CD4-positive, alpha-beta memory T cell (primary cell): Measurements from ENCODE around the gene APH1B. TPM values are rescaled to one million over a fixed set of nuclear protein-coding genes. Genes with fewer than 3 reads are reported as not detected.
A peak's percentile ranks its signal among the peaks of the same experiment; 100 is the strongest.

Experiments used
- CTCF ChIA-PET: fragments of 350-600 bp; sonication (Branson Sonifier 250); formaldehyde crosslinking; loops from one replicate; lab custom pipeline; 2021; ENCODE audit warnings: inconsistent platforms; ENCODE audit not compliant: partially characterized antibody; lab: Charles Lee
- POLR2A ChIA-PET: fragments of 350-600 bp; sonication (Branson Sonifier 250); formaldehyde crosslinking; loops from one replicate; lab custom pipeline; 2021; ENCODE audit not compliant: partially characterized antibody; lab: Charles Lee
- DNase-seq, 5 donors: peaks; one replicate each; pipeline versions ENCODE4 v3.0.0 to v3.0.0-alpha.2; 2020 to 2022; ENCODE audit warnings: mixed read lengths in 1 of 5
- H3K27ac ChIP-seq: one replicate; pipeline ENCODE4 v1.7.0; 2013; ENCODE audit warnings: low read depth, low read length
- H3K27me3 ChIP-seq: 2 replicates; pipeline ENCODE4 v1.7.0; 2013; ENCODE audit warnings: mild to moderate bottlenecking, low read length, moderate library complexity; ENCODE audit not compliant: insufficient read depth
- H3K36me3 ChIP-seq: 2 replicates; pipeline ENCODE4 v1.7.0; 2013; ENCODE audit warnings: mild to moderate bottlenecking, low read length, moderate library complexity; ENCODE audit not compliant: insufficient read depth
- H3K4me1 ChIP-seq: 2 replicates; pipeline ENCODE4 v1.7.0; 2013; ENCODE audit warnings: mild to moderate bottlenecking, low read length, moderate library complexity; ENCODE audit not compliant: insufficient read depth
- H3K4me3 ChIP-seq, 2 donors: one replicate each; pipeline ENCODE4 v1.7.0; 2013; ENCODE audit warnings: low read length in 2 of 2, mild to moderate bottlenecking in 1 of 2
- H3K9me3 ChIP-seq, 2 donors: one replicate each; pipeline ENCODE4 v1.7.0; 2013; ENCODE audit warnings: low read length in 2 of 2, control low read depth in 1 of 2; ENCODE audit not compliant: control insufficient read depth in 1 of 2
- H3K27ac Mint-ChIP-seq, 7 donors: one replicate each; pipeline ENCODE4 v1.8.0; 2020 to 2021; ENCODE audit warnings: mixed read lengths in 7 of 7, mild to moderate bottlenecking in 6 of 7, inconsistent platforms in 3 of 7, moderate library complexity in 3 of 7
- H3K27me3 Mint-ChIP-seq, 2 donors: one replicate each; pipeline ENCODE4 v1.8.0; 2020 to 2021; ENCODE audit warnings: mixed read lengths in 2 of 2
- H3K36me3 Mint-ChIP-seq, 2 donors: one replicate each; pipeline ENCODE4 v1.8.0; 2020 to 2021; ENCODE audit warnings: mixed read lengths in 2 of 2, inconsistent platforms in 1 of 2, mild to moderate bottlenecking in 1 of 2
- H3K4me1 Mint-ChIP-seq, 4 donors: one replicate each; pipeline ENCODE4 v1.8.0; 2020 to 2021; ENCODE audit warnings: mixed read lengths in 4 of 4, mild to moderate bottlenecking in 1 of 4
- H3K4me3 Mint-ChIP-seq, 8 donors: one replicate each; pipeline ENCODE4 v1.8.0; 2020 to 2021; ENCODE audit warnings: mixed read lengths in 8 of 8, mild to moderate bottlenecking in 7 of 8, moderate library complexity in 6 of 8, inconsistent platforms in 3 of 8
- H3K9me3 Mint-ChIP-seq, 8 donors: one replicate each; pipeline ENCODE4 v1.8.0; 2020 to 2021; ENCODE audit warnings: mixed read lengths in 8 of 8, mild to moderate bottlenecking in 5 of 8, inconsistent platforms in 3 of 8, moderate library complexity in 1 of 8
- intact Hi-C: fragments of 100-400 bp; cut with micrococcal nuclease; formaldehyde crosslinking; loops from one replicate; pipeline ENCODE4 v1.15.1; 2023
- polyA plus RNA-seq, 2 donors: library from polyadenylated mRNA; unstranded; fragments of 300-500 nt; fragmentation: Illumina TruSeq; gene quantifications; one replicate each; pipeline ENCODE4 v1.2.3, GENCODE V29; 2021
- total RNA-seq, 2 experiments: library from RNA; stranded (reverse); gene quantifications; one replicate each; pipeline ENCODE4 v1.2.3, GENCODE V29; 2021

Gene APH1B
- total and polyA plus RNA-seq, 4 experiments from 2014 or later: 11.9 to 28.4 (median 18.2) TPM

DNA sequence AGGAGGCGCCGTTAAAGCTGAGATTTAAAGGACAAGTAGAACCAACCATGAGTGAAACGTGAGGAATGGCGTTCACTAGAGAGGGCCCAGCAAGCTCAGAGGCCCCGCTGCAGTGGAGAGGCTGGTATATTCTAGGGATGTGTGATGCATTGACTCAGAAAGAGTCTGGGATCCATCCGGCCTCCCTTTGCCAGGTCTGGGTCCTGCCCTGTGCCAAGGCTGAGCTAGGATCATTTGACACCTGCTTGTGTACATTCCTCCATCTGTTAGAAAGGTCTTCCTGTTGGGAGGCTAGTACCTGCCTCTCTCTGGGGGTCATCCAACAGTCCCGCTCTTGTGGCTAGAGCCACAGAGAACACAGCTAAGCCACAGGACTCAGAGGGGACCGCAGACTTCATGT lies 75.9 kb downstream of the APH1B start:
- H3K36me3 ChIP-seq: no peaks in the 10 kb centered on the region
- H3K27me3 Mint-ChIP-seq: no peaks in the 10 kb centered on the region
- H3K4me3 ChIP-seq: no peak overlapping the region
- H3K4me1 Mint-ChIP-seq: no peaks in the 10 kb centered on the region
- intact Hi-C loops: no loop called here
- no peaks in the 10 kb centered on the region for H3K4me1 ChIP-seq
- H3K9me3 ChIP-seq: no peaks in the 10 kb centered on the region
- no peaks in the 10 kb centered on the region for H3K36me3 Mint-ChIP-seq
- H3K27ac Mint-ChIP-seq: peak overlapping the region in 1 of 7 donors; percentile 39
- no peaks in the 10 kb centered on the region for H3K9me3 Mint-ChIP-seq
- POLR2A ChIA-PET: no interaction called here
- no peak overlapping the region for H3K4me3 Mint-ChIP-seq
- H3K27ac ChIP-seq: no peak overlapping the region
- DNase-seq: no peak
- CTCF ChIA-PET: no interaction called here
- H3K27me3 ChIP-seq: no peaks in the 10 kb centered on the region

DNA sequence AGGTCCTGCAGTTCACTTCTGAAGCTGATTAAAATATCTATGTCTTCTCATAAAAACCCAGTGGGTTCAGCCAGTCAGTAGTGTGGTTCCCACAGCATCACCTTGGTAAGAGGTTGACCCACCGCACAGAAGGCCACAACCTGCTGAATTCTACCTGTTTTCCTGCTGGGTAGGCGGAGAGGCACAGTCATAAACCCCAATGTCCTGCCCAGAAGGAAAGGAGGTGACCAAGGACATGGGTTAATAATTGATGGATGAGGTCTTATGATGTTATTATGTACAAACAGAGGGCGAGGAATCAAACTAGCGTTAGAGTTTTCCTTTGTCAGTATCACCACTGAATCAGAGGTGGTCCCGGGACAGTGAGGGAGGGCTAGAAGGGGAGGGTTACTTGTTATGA lies 76.5 kb downstream of the APH1B start:
- Mint-ChIP-seq H3K4me1 (no peaks in the 10 kb centered on the region), H3K27me3 (no peaks in the 10 kb centered on the region), H3K9me3 (peaks cover 0 to 2% (median 0%) of the 10 kb centered on the region in 8 donors), H3K27ac (no peak overlapping the region), H3K4me3 (no peak overlapping the region), H3K36me3 (no peaks in the 10 kb centered on the region)
- ChIA-PET CTCF (no interaction called here), POLR2A (no interaction called here)
- Histone ChIP-seq H3K4me1 (no peaks in the 10 kb centered on the region), H3K36me3 (no peaks in the 10 kb centered on the region), H3K27ac (no peak overlapping the region), H3K4me3 (no peak overlapping the region), H3K27me3 (no peaks in the 10 kb centered on the region), H3K9me3 (no peaks in the 10 kb centered on the region)
- no peak for DNase-seq
- intact Hi-C loops: no loop called here

- Mint-ChIP-seq H3K9me3 (peaks cover 0 to 2% (median 0%) of the 10 kb centered on the region in 8 donors), H3K4me1 (no peaks in the 10 kb centered on the region), H3K4me3 (no peak overlapping the region), H3K27me3 (peaks cover 0 to 8% of the 10 kb centered on the region in 2 donors), H3K27ac (peak overlapping the region in 1 of 7 donors; percentile 74), H3K36me3 (no peaks in the 10 kb centered on the region)
- intact Hi-C loops: no loop called here
- H3K4me3 ChIP-seq: no peak overlapping the region
- no peak for DNase-seq
- H3K36me3 ChIP-seq: no peaks in the 10 kb centered on the region
- no peak overlapping the region for H3K27ac ChIP-seq
- CTCF ChIA-PET: no interaction called here
- no peaks in the 10 kb centered on the region for H3K27me3 ChIP-seq
- POLR2A ChIA-PET: no interaction called here
- H3K4me1 ChIP-seq: no peaks in the 10 kb centered on the region
- H3K9me3 ChIP-seq: no peaks in the 10 kb centered on the region
Observed at GRCh38 chr15:63354821-63355650, 77.6 kb downstream of the APH1B start.

DNA sequence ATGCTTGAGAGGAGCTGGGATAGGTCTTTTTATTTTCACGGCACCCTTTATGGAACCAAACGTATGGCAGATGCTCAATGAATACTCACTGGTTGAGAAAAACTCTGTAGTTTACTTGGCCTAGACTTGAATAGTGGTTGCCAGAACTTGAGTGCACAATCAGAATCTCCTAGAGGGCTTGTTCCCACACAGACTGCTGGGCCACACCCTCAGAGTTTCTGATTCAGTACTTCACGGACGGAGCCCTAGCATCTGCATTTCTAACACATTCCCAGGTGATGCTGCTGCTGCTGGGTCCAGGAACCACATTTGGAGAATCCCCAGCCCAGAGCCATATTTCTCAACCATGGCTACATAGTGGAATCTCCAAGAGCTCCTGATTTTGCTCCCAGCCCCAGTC lies 79.7 kb downstream of the APH1B start:
- CTCF ChIA-PET: no interaction called here
- Histone ChIP-seq H3K4me1 (no peaks in the 10 kb centered on the region), H3K27ac (no peak overlapping the region), H3K36me3 (no peaks in the 10 kb centered on the region), H3K27me3 (no peaks in the 10 kb centered on the region), H3K9me3 (no peaks in the 10 kb centered on the region), H3K4me3 (no peak overlapping the region)
- POLR2A ChIA-PET: no interaction called here
- H3K9me3 Mint-ChIP-seq: peaks cover 0 to 2% (median 0%) of the 10 kb centered on the region in 8 donors
- peaks cover 6 to 12% of the 10 kb centered on the region in 2 donors for H3K27me3 Mint-ChIP-seq
- no peak overlapping the region for H3K4me3 Mint-ChIP-seq
- H3K27ac Mint-ChIP-seq: no peak overlapping the region
- no peaks in the 10 kb centered on the region for H3K36me3 Mint-ChIP-seq
- DNase-seq: no peak
- H3K4me1 Mint-ChIP-seq: no peaks in the 10 kb centered on the region
- intact Hi-C loops: no loop called here

DNA sequence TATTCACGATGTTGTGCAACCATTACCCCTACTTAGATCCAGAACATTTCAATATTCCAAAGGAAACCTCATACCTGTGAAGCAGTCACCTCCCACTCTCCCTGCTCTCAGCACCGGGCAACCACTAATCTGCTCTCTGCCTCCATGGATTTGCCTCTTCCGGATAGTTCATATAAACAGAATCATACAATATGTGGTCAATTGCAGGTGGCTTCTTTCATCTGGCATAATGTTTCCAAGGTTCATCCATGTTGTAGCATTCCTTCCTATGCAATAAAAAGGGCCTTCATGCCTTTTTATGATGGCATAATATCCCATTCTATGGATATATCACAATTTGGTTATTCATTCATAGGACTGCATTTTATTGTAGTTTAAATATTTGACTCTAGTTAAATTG lies 80.3 kb downstream of the APH1B start:
- Mint-ChIP-seq H3K36me3 (no peaks in the 10 kb centered on the region), H3K27ac (no peak overlapping the region), H3K4me3 (no peak overlapping the region), H3K9me3 (peaks cover 0 to 2% (median 0%) of the 10 kb centered on the region in 8 donors), H3K4me1 (no peaks in the 10 kb centered on the region), H3K27me3 (peaks cover 6 to 12% of the 10 kb centered on the region in 2 donors)
- Histone ChIP-seq H3K9me3 (no peaks in the 10 kb centered on the region), H3K4me1 (no peaks in the 10 kb centered on the region), H3K27ac (no peak overlapping the region), H3K27me3 (no peaks in the 10 kb centered on the region), H3K4me3 (no peak overlapping the region), H3K36me3 (no peaks in the 10 kb centered on the region)
- DNase-seq: no peak
- intact Hi-C loops: no loop called here
- ChIA-PET POLR2A (no interaction called here), CTCF (no interaction called here)

DNA sequence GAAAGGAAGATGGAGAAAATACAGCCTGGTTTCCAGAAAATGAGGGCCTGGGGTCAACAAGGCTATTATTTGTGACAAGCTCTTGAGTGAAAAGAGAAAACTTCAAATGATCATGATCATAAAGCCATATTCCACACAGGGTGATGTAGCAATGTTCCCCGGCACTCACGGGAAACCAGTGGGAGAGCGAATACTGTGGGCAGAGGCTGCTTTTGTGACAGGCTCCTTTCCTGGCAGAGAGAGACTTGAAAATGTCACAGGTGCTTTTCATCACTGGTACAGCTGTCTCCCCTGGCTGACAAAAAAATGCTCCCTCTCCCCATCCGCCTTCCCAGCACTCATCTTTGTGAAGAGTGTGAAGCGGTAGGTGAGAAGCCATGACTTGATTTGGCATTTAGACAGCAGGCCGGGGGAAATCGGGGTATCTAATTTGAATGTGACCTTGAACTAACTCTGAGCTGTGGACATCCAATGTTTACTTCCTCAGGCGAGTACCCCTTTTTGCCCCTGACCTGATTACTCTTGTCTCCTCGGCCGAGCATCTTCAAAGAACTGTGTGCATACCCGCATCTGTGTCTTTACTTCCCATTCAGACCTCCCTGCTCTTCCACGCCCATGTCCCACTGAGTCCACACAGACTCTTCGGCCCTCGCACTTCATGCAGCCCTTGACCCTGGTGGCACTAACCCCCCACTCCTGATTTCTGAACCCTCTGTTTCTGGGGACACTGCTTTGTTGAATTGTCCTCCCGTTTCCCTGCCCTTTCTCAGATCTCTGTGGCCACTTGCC lies 81.0 kb downstream of the APH1B start:
- Mint-ChIP-seq H3K36me3 (no peaks in the 10 kb centered on the region), H3K27ac (no peak overlapping the region), H3K4me1 (no peaks in the 10 kb centered on the region), H3K4me3 (no peak overlapping the region), H3K9me3 (peaks cover 0 to 2% (median 0%) of the 10 kb centered on the region in 8 donors), H3K27me3 (peaks cover 6 to 12% of the 10 kb centered on the region in 2 donors)
- H3K27me3 ChIP-seq: no peaks in the 10 kb centered on the region
- intact Hi-C loops: no loop called here
- POLR2A ChIA-PET: no interaction called here
- DNase-seq: no peak
- no peaks in the 10 kb centered on the region for H3K4me1 ChIP-seq
- no peaks in the 10 kb centered on the region for H3K36me3 ChIP-seq
- no peaks in the 10 kb centered on the region for H3K9me3 ChIP-seq
- no peak overlapping the region for H3K27ac ChIP-seq
- no peak overlapping the region for H3K4me3 ChIP-seq
- CTCF ChIA-PET: no interaction called here
